ENCODE measurements around the gene GRIN3B.

The GRIN3B gene

GRCh38 chr19:993361-993830 lies 6.8 kb upstream of the GRIN3B start:
- Mint-ChIP-seq H3K27ac (no peak overlapping the region), H3K9me3 (ENCODE audit: low read depth) (no peaks in the 10 kb centered on the region), H3K4me1 (ENCODE audit: low read depth) (peaks cover 14% of the 10 kb centered on the region), H3K36me3 (no peaks in the 10 kb centered on the region), H3K27me3 (peaks cover 3% of the 10 kb centered on the region), H3K4me3 (no peak overlapping the region)

GRCh38 chr19:993831-994393 lies 6.3 kb upstream of the GRIN3B start:
- peaks cover 5% of the 10 kb centered on the region for H3K27me3 Mint-ChIP-seq
- no peak overlapping the region for H3K4me3 Mint-ChIP-seq
- no peaks in the 10 kb centered on the region for H3K9me3 Mint-ChIP-seq (ENCODE audit: low read depth)
- no peak overlapping the region for H3K27ac Mint-ChIP-seq
- H3K4me1 Mint-ChIP-seq (ENCODE audit: low read depth): peaks cover 14% of the 10 kb centered on the region
- H3K36me3 Mint-ChIP-seq: no peaks in the 10 kb centered on the region

DNA sequence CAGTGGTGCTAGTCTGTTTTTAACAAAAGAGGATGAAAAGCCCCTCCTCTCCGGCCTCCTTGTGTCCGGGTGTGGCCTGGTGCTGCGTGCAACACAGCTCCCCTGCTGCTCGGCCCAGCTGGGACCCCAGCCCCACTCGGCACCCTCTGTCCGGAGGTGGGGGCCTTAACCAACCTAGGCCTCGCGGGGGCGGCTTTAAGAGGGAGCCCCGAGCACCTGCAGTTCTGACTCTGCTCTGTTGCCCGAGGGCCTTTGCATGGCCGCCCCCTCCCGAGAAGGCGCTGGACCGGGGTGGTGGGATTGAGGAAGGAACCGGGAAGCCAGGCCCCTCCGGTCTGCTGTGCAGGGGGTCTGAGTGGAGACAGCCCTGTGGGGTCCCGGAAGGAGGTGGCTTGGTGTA lies 5.7 kb upstream of the GRIN3B start:
- Mint-ChIP-seq H3K4me1 (ENCODE audit: low read depth) (peaks cover 18% of the 10 kb centered on the region), H3K27me3 (peaks cover 10% of the 10 kb centered on the region), H3K27ac (no peak overlapping the region)

GRCh38 chr19:995051-995827 lies 5.0 kb upstream of the GRIN3B start:
- H3K27me3 Mint-ChIP-seq: peaks cover 10% of the 10 kb centered on the region
- H3K36me3 Mint-ChIP-seq: no peaks in the 10 kb centered on the region
- H3K9me3 Mint-ChIP-seq (ENCODE audit: low read depth): no peaks in the 10 kb centered on the region
- H3K27ac Mint-ChIP-seq: no peak overlapping the region
- no peak overlapping the region for H3K4me3 Mint-ChIP-seq
- H3K4me1 Mint-ChIP-seq (ENCODE audit: low read depth): peaks cover 18% of the 10 kb centered on the region

More for the DNA sequence above, 5.7 kb upstream of the GRIN3B start:
- no peaks in the 10 kb centered on the region for H3K36me3 Mint-ChIP-seq
- no peak overlapping the region for H3K4me3 Mint-ChIP-seq
- no peaks in the 10 kb centered on the region for H3K9me3 Mint-ChIP-seq (ENCODE audit: low read depth)

- H3K27me3 Mint-ChIP-seq: peaks cover 10% of the 10 kb centered on the region
- no peaks in the 10 kb centered on the region for H3K9me3 Mint-ChIP-seq (ENCODE audit: low read depth)
- H3K4me3 Mint-ChIP-seq: peak overlapping the region; percentile 44
- H3K36me3 Mint-ChIP-seq: no peaks in the 10 kb centered on the region
- no peak overlapping the region for H3K27ac Mint-ChIP-seq
- peaks cover 21% of the 10 kb centered on the region for H3K4me1 Mint-ChIP-seq (ENCODE audit: low read depth)
Observed at GRCh38 chr19:996051-996838, 4.0 kb upstream of the GRIN3B start.

DNA sequence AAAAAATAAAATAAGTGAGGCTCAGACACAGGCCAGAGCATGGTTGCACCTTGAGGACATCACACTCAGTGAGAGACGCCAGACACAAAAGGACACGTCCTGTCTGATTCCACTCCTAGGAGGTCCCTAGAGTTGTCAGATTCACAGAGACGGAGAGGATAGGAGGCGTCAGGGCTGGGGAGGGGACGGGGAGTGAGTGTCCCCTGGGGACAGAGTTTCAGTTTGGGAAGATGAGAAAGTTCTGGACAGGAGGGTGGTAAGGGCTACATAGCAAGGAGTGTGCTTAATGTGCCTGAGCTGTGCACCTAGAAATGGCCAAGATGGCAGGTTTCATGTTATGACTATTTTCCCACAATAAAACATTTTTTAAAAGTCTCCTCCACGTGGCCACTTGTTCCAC lies 2.2 kb upstream of the GRIN3B start:
- Mint-ChIP-seq H3K4me1 (ENCODE audit: low read depth) (peaks cover 21% of the 10 kb centered on the region), H3K27me3 (peaks cover 10% of the 10 kb centered on the region), H3K36me3 (no peaks in the 10 kb centered on the region), H3K4me3 (no peak overlapping the region), H3K9me3 (ENCODE audit: low read depth) (no peaks in the 10 kb centered on the region), H3K27ac (no peak overlapping the region)

DNA sequence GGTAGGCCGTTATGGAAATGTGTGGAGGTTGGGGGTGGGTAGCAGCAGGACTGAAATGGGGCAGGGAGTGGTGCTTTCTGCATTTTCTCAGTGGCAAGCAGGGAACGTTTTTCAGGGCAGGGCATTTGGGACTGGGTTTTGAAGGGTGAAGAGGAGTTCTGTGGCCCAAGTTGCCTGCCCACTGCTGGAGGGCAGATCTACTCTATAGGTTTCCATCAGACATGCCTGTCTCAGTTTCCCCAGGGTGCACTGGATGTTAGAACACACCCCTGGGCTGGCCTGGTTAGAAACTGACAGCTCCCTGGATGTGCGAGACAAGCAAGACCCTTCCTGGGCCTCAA lies 870 bp upstream of the GRIN3B start:
- Mint-ChIP-seq H3K27ac (no peak overlapping the region), H3K27me3 (peaks cover 10% of the 10 kb centered on the region), H3K9me3 (ENCODE audit: low read depth) (no peaks in the 10 kb centered on the region), H3K36me3 (no peaks in the 10 kb centered on the region), H3K4me3 (peak overlapping the region; percentile 37), H3K4me1 (ENCODE audit: low read depth) (peaks cover 21% of the 10 kb centered on the region)

- Mint-ChIP-seq H3K36me3 (no peaks in the 10 kb centered on the region), H3K27me3 (peaks cover 10% of the 10 kb centered on the region), H3K27ac (no peak overlapping the region), H3K9me3 (ENCODE audit: low read depth) (no peaks in the 10 kb centered on the region), H3K4me3 (peak overlapping the region; percentile 27), H3K4me1 (ENCODE audit: low read depth) (peaks cover 21% of the 10 kb centered on the region)
Observed at GRCh38 chr19:1000591-1001537, 645 bp downstream of the GRIN3B start.

GRCh38 chr19:1001538-1002166 lies 1.4 kb downstream of the GRIN3B start:
- Mint-ChIP-seq H3K4me3 (no peak overlapping the region), H3K36me3 (no peaks in the 10 kb centered on the region), H3K27ac (no peak overlapping the region)

DNA sequence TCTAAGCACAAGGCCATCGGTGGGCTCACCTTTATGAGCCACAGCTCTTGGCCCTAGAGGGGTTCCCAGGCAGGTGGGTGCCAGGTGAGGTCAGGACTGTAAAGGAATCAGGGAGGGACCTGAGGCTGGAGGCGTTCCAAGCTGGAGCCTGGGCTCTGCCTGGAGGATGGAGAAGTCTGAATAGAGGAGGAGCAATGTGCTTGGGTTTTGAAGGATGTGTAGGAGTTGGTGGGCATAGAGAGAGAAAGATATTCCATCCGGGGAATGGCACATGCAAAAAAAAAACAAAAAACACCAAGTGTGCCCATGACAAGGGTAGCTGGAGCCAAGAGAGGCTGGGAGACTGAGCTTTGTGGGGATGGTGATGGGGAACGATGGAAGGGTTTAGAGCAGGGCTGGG lies 2.4 kb downstream of the GRIN3B start:
- Mint-ChIP-seq H3K9me3 (ENCODE audit: low read depth) (no peaks in the 10 kb centered on the region), H3K4me3 (no peak overlapping the region), H3K36me3 (no peaks in the 10 kb centered on the region), H3K4me1 (ENCODE audit: low read depth) (peaks cover 12% of the 10 kb centered on the region), H3K27ac (peak overlapping the region; percentile 6), H3K27me3 (peaks cover 10% of the 10 kb centered on the region)

More at GRCh38 chr19:1001538-1002166, 1.4 kb downstream of the GRIN3B start:
- H3K9me3 Mint-ChIP-seq (ENCODE audit: low read depth): no peaks in the 10 kb centered on the region
- H3K27me3 Mint-ChIP-seq: peaks cover 10% of the 10 kb centered on the region
- H3K4me1 Mint-ChIP-seq (ENCODE audit: low read depth): peaks cover 16% of the 10 kb centered on the region

- H3K4me1 Mint-ChIP-seq (ENCODE audit: low read depth): peaks cover 7% of the 10 kb centered on the region
- no peaks in the 10 kb centered on the region for H3K9me3 Mint-ChIP-seq (ENCODE audit: low read depth)
- H3K27me3 Mint-ChIP-seq: peaks cover 7% of the 10 kb centered on the region
- H3K27ac Mint-ChIP-seq: no peak overlapping the region
- H3K36me3 Mint-ChIP-seq: no peaks in the 10 kb centered on the region
- no peak overlapping the region for H3K4me3 Mint-ChIP-seq
Observed at GRCh38 chr19:1003283-1003682, 3.1 kb downstream of the GRIN3B start.

- peaks cover under 1% of the 10 kb centered on the region for H3K27me3 Mint-ChIP-seq
- no peaks in the 10 kb centered on the region for H3K36me3 Mint-ChIP-seq
- H3K9me3 Mint-ChIP-seq (ENCODE audit: low read depth): no peaks in the 10 kb centered on the region
- H3K4me1 Mint-ChIP-seq (ENCODE audit: low read depth): peaks cover 3% of the 10 kb centered on the region
- no peak overlapping the region for H3K4me3 Mint-ChIP-seq
- H3K27ac Mint-ChIP-seq: peak overlapping the region; percentile 41
Observed at GRCh38 chr19:1004204-1004802, 4.1 kb downstream of the GRIN3B start.

GRCh38 chr19:1004803-1005664 lies 4.8 kb downstream of the GRIN3B start:
- Mint-ChIP-seq H3K4me3 (no peak overlapping the region), H3K9me3 (ENCODE audit: low read depth) (no peaks in the 10 kb centered on the region), H3K27ac (peak overlapping the region; percentile 80), H3K36me3 (no peaks in the 10 kb centered on the region), H3K4me1 (ENCODE audit: low read depth) (peaks cover 3% of the 10 kb centered on the region), H3K27me3 (no peaks in the 10 kb centered on the region)

Data from activated naive CD8-positive, alpha-beta T cell (primary cell).